Loucy (cell line): ENCODE results near the gene DLL3.

Experiments
- H2AFZ ChIP-seq: fragments of 200-600 bp; sonication (generic); 2 replicates; pipeline ENCODE4 v1.6.0; 2016; ENCODE audit warnings: antibody characterized with exemption, mild to moderate bottlenecking, low read length, moderate library complexity
- H3F3A ChIP-seq: fragments of 200-600 bp; 2 replicates; pipeline ENCODE4 v1.6.0; 2016; ENCODE audit warnings: antibody characterized with exemption, low read depth, mild to moderate bottlenecking
- H3K27me3 ChIP-seq: fragments of 200-600 bp; sonication (generic); 2 replicates; pipeline ENCODE4 v1.6.1; 2014; ENCODE audit warnings: low read length, mild to moderate bottlenecking; ENCODE audit not compliant: insufficient read depth, poor library complexity, severe bottlenecking
- H3K36me3 ChIP-seq: fragments of 200-600 bp; sonication (generic); 2 replicates; pipeline ENCODE4 v1.6.1; 2016; ENCODE audit warnings: low read length; ENCODE audit not compliant: insufficient read depth
- H3K4me1 ChIP-seq: fragments of 200-600 bp; sonication (generic); 2 replicates; pipeline ENCODE4 v1.5.1; 2014; ENCODE audit warnings: low read length, mild to moderate bottlenecking; ENCODE audit not compliant: insufficient read depth, poor library complexity, severe bottlenecking
- H3K4me2 ChIP-seq: fragments of 200-600 bp; sonication (generic); 2 replicates; pipeline ENCODE4 v1.6.0; 2014; ENCODE audit warnings: antibody characterized with exemption, low read length, low read depth, mild to moderate bottlenecking; ENCODE audit not compliant: poor library complexity, severe bottlenecking
- H3K4me3 ChIP-seq: fragments of 200-600 bp; sonication (generic); 2 replicates; pipeline ENCODE4 v1.5.1; 2014; ENCODE audit warnings: low read length, mild to moderate bottlenecking, mixed read lengths; ENCODE audit not compliant: poor library complexity, severe bottlenecking
- H3K79me2 ChIP-seq: fragments of 200-600 bp; sonication (generic); 2 replicates; pipeline ENCODE4 v1.6.1; 2014; ENCODE audit warnings: low read length; ENCODE audit not compliant: insufficient read depth
- H3K9ac ChIP-seq: fragments of 200-600 bp; sonication (generic); 2 replicates; pipeline ENCODE4 v1.6.0; 2014; ENCODE audit warnings: mild to moderate bottlenecking, low read depth, low read length, moderate library complexity; ENCODE audit not compliant: poor library complexity, severe bottlenecking
- H3K9me2 ChIP-seq: fragments of 200-600 bp; sonication (generic); replicated peaks from 2 replicates; pipeline ENCODE4 v1.6.1; 2016; ENCODE audit warnings: low read depth, low read length, mixed read lengths
- H3K9me3 ChIP-seq: fragments of 200-600 bp; sonication (generic); 2 replicates; pipeline ENCODE4 v1.6.1; 2014; ENCODE audit warnings: mild to moderate bottlenecking, antibody characterized with exemption, low read length, low read depth; ENCODE audit not compliant: insufficient read depth
- H4K20me1 ChIP-seq: fragments of 200-600 bp; sonication (generic); 2 replicates; pipeline ENCODE4 v1.6.0; 2014; ENCODE audit warnings: antibody characterized with exemption, low read length, mild to moderate bottlenecking; ENCODE audit not compliant: insufficient read depth, poor library complexity, severe bottlenecking
- CTCF ChIP-seq: fragments of 200-600 bp; sonication (generic); conservative IDR thresholded peaks from 2 replicates; pipeline ENCODE4 v1.5.1; 2014; ENCODE audit warnings: mild to moderate bottlenecking, antibody characterized with exemption, low read length
- EZH2phosphoT487 ChIP-seq: fragments of 200-600 bp; IDR thresholded peaks from 2 replicates; pipeline ENCODE4 v1.6.1; 2018; ENCODE audit warnings: antibody characterized with exemption, mild to moderate bottlenecking, moderate library complexity, borderline replicate concordance

Gene DLL3

GRCh38 chr19:39544911-39545310 lies 46.2 kb downstream of the DLL3 start:
- Histone ChIP-seq H2AFZ (0 out of 2 replicates have a peak overlapping the region, but pooled peaks have one; percentile 22), H3F3A (no peaks in the 10 kb centered on the region), H3K9me2 (no peaks in the 10 kb centered on the region), H3K9me3 (no peaks in the 10 kb centered on the region), H3K4me2 (no peak overlapping the region), H3K4me1 (peaks cover 4% of the 10 kb centered on the region), H3K36me3 (no peaks in the 10 kb centered on the region), H3K9ac (no peak overlapping the region), H3K4me3 (no peak overlapping the region), H4K20me1 (no peaks in the 10 kb centered on the region), H3K27me3 (no peaks in the 10 kb centered on the region), H3K79me2 (no peaks in the 10 kb centered on the region)
- no peak for TF ChIP-seq CTCF
- TF ChIP-seq EZH2phosphoT487, result no peak

GRCh38 chr19:39546599-39546998 lies 47.9 kb downstream of the DLL3 start:
- TF ChIP-seq EZH2phosphoT487 (no peak), CTCF (no peak)
- Histone ChIP-seq H2AFZ (no peak overlapping the region), H3K4me2 (no peak overlapping the region)

GRCh38 chr19:39550197-39550596 lies 51.5 kb downstream of the DLL3 start:
- no peaks in the 10 kb centered on the region for H4K20me1 ChIP-seq
- H3K27me3 ChIP-seq, result no peaks in the 10 kb centered on the region
- no peaks in the 10 kb centered on the region for H3K79me2 ChIP-seq
- H3K36me3 ChIP-seq, result no peaks in the 10 kb centered on the region
- H3K9me3 ChIP-seq, result no peaks in the 10 kb centered on the region
- no peak overlapping the region for H3K4me3 ChIP-seq
- no peaks in the 10 kb centered on the region for H3K9me2 ChIP-seq
- TF ChIP-seq CTCF, result no peak
- TF ChIP-seq EZH2phosphoT487, result no peak
- H3F3A ChIP-seq, result no peaks in the 10 kb centered on the region
- H3K4me1 ChIP-seq, result no peaks in the 10 kb centered on the region
- no peak overlapping the region for H3K9ac ChIP-seq
- no peak overlapping the region for H2AFZ ChIP-seq
- H3K4me2 ChIP-seq, result no peak overlapping the region

More at GRCh38 chr19:39546599-39546998, 47.9 kb downstream of the DLL3 start:
- Histone ChIP-seq H3K9me2 (no peaks in the 10 kb centered on the region), H3F3A (no peaks in the 10 kb centered on the region), H3K79me2 (no peaks in the 10 kb centered on the region), H3K4me3 (no peak overlapping the region), H3K27me3 (no peaks in the 10 kb centered on the region), H4K20me1 (no peaks in the 10 kb centered on the region), H3K36me3 (no peaks in the 10 kb centered on the region), H3K9ac (no peak overlapping the region), H3K4me1 (no peaks in the 10 kb centered on the region), H3K9me3 (no peaks in the 10 kb centered on the region)
